Body of pancreas (tissue), 4 donors: ENCODE measurements around the gene RREB1.

Experiments used
- CTCF ChIP-seq, 7 experiments: fragments of 450-650 bp in 4 of 7; fragments of 200-600 bp in 3 of 7; sonication (generic) in 3 of 7; IDR thresholded peaks; one replicate each; pipeline ENCODE4 v1.5.1; 2016 to 2019; ENCODE audit warnings: antibody characterized with exemption in 7 of 7
- POLR2A ChIP-seq, 3 donors: fragments of 450-650 bp; IDR thresholded peaks; one replicate each; pipeline ENCODE4 v1.6.1; 2016; ENCODE audit warnings: antibody characterized with exemption in 3 of 3, mild to moderate bottlenecking in 2 of 3

- TF ChIP-seq CTCF (IDR thresholded peaks at IDR 0.05), result no peak
- TF ChIP-seq POLR2A (IDR thresholded peaks at IDR 0.05), result no peak
These were observed 86.9 kb downstream of the RREB1 start for GRCh38 chr6:7194657-7195056.
